Loucy (cell line): ENCODE measurements around the gene CASZ1.

Experiments used
- H2AFZ ChIP-seq: fragments of 200-600 bp; sonication (generic); 2 replicates; pipeline ENCODE4 v1.6.0; 2016; ENCODE audit warnings: antibody characterized with exemption, mild to moderate bottlenecking, low read length, moderate library complexity
- H3F3A ChIP-seq: fragments of 200-600 bp; 2 replicates; pipeline ENCODE4 v1.6.0; 2016; ENCODE audit warnings: antibody characterized with exemption, low read depth, mild to moderate bottlenecking
- H3K27me3 ChIP-seq: fragments of 200-600 bp; sonication (generic); 2 replicates; pipeline ENCODE4 v1.6.1; 2014; ENCODE audit warnings: low read length, mild to moderate bottlenecking; ENCODE audit not compliant: insufficient read depth, poor library complexity, severe bottlenecking
- H3K36me3 ChIP-seq: fragments of 200-600 bp; sonication (generic); 2 replicates; pipeline ENCODE4 v1.6.1; 2016; ENCODE audit warnings: low read length; ENCODE audit not compliant: insufficient read depth
- H3K4me1 ChIP-seq: fragments of 200-600 bp; sonication (generic); 2 replicates; pipeline ENCODE4 v1.5.1; 2014; ENCODE audit warnings: low read length, mild to moderate bottlenecking; ENCODE audit not compliant: insufficient read depth, poor library complexity, severe bottlenecking
- H3K4me2 ChIP-seq: fragments of 200-600 bp; sonication (generic); 2 replicates; pipeline ENCODE4 v1.6.0; 2014; ENCODE audit warnings: antibody characterized with exemption, low read length, low read depth, mild to moderate bottlenecking; ENCODE audit not compliant: poor library complexity, severe bottlenecking
- H3K4me3 ChIP-seq: fragments of 200-600 bp; sonication (generic); 2 replicates; pipeline ENCODE4 v1.5.1; 2014; ENCODE audit warnings: low read length, mild to moderate bottlenecking, mixed read lengths; ENCODE audit not compliant: poor library complexity, severe bottlenecking
- H3K79me2 ChIP-seq: fragments of 200-600 bp; sonication (generic); 2 replicates; pipeline ENCODE4 v1.6.1; 2014; ENCODE audit warnings: low read length; ENCODE audit not compliant: insufficient read depth
- H3K9ac ChIP-seq: fragments of 200-600 bp; sonication (generic); 2 replicates; pipeline ENCODE4 v1.6.0; 2014; ENCODE audit warnings: mild to moderate bottlenecking, low read depth, low read length, moderate library complexity; ENCODE audit not compliant: poor library complexity, severe bottlenecking
- H3K9me2 ChIP-seq: fragments of 200-600 bp; sonication (generic); replicated peaks from 2 replicates; pipeline ENCODE4 v1.6.1; 2016; ENCODE audit warnings: low read depth, low read length, mixed read lengths
- H3K9me3 ChIP-seq: fragments of 200-600 bp; sonication (generic); 2 replicates; pipeline ENCODE4 v1.6.1; 2014; ENCODE audit warnings: mild to moderate bottlenecking, antibody characterized with exemption, low read length, low read depth; ENCODE audit not compliant: insufficient read depth
- H4K20me1 ChIP-seq: fragments of 200-600 bp; sonication (generic); 2 replicates; pipeline ENCODE4 v1.6.0; 2014; ENCODE audit warnings: antibody characterized with exemption, low read length, mild to moderate bottlenecking; ENCODE audit not compliant: insufficient read depth, poor library complexity, severe bottlenecking
- EZH2phosphoT487 ChIP-seq: fragments of 200-600 bp; IDR thresholded peaks from 2 replicates; pipeline ENCODE4 v1.6.1; 2018; ENCODE audit warnings: antibody characterized with exemption, mild to moderate bottlenecking, moderate library complexity, borderline replicate concordance
- TF ChIP-seq, protein P1 (sequence below): fragments of 200-600 bp; sonication (generic); conservative IDR thresholded peaks from 2 replicates; pipeline ENCODE4 v1.5.1; 2014; ENCODE audit warnings: mild to moderate bottlenecking, antibody characterized with exemption, low read length

Gene CASZ1

DNA sequence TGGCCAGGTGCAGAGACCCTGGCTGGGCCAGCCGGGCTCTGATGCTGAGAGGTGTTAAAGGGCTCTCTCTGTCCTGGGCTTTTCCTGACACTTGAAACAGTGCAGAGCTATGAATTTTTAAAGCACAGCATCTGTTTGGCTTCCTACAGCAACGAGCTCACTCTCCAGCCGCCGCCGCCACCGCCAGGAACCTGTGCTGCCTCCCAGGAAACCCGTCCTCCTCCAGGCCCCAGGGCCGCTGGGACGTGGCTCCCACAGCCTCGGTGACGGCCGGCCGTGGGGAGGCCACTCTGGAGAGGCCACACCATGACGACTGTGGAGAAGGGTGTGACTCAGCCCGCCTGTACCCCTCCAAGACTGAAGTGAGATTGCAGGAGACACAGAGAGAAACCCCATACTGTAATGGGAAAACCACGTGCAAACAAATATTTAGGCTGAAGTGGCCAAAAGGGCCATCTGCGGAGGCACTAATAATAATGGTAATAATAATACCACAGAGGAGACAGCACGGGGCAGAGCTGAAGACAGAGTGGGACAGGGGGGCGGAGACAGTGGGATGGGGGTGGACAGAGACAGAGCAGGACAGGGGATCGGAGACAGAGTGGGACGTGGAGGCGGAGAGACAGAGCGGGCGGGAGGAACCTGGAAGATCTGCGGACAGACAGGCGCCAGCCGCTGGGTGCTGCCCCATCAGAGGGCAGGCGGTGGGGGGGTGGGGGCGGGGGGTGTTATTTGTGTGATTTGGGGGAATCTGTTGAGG lies 139.2 kb downstream of the CASZ1 start:
- no peaks in the 10 kb centered on the region for H3K9me3 ChIP-seq
- no peaks in the 10 kb centered on the region for H3K27me3 ChIP-seq
- no peak overlapping the region for H3K4me3 ChIP-seq
- H3K36me3 ChIP-seq: peaks cover 8% of the 10 kb centered on the region; the same call in 1 of the 2 replicates
- H3K4me2 ChIP-seq: no peak overlapping the region
- no peaks in the 10 kb centered on the region for H3K79me2 ChIP-seq
- no peaks in the 10 kb centered on the region for H3K9me2 ChIP-seq
- no peak overlapping the region for H3K9ac ChIP-seq
- TF ChIP-seq EZH2phosphoT487: no peak
- no peaks in the 10 kb centered on the region for H3K4me1 ChIP-seq
- no peaks in the 10 kb centered on the region for H4K20me1 ChIP-seq
- H2AFZ ChIP-seq: no peak overlapping the region
- no peaks in the 10 kb centered on the region for H3F3A ChIP-seq

DNA sequence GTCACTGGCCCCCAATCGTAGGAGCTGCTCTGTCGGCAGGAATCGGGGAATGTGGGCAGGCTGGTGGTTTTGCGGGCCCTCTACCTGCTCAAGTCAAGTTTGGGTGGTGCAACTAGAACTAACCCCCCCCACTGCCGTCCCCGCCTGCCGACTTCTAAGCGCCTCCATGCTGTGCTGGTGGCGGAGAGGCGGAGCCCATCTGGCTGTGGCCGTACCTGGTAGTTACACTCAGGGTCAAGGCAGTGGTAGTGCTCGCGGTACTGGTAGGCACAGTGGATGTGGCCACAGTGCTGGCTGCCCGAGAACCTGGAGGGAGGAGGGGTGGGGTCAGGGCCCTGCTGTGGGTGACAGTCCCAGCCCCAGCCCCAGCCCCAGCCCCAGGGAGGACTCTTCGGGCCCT lies 140.0 kb downstream of the CASZ1 start:
- Histone ChIP-seq H3F3A (no peaks in the 10 kb centered on the region), H3K79me2 (no peaks in the 10 kb centered on the region), H3K9me3 (no peaks in the 10 kb centered on the region), H3K9ac (no peak overlapping the region), H3K4me2 (no peak overlapping the region), H4K20me1 (no peaks in the 10 kb centered on the region), H3K4me3 (no peak overlapping the region), H3K4me1 (no peaks in the 10 kb centered on the region), H2AFZ (no peak overlapping the region), H3K36me3 (peaks cover 8% of the 10 kb centered on the region; the same call in 1 of the 2 replicates), H3K9me2 (no peaks in the 10 kb centered on the region), H3K27me3 (no peaks in the 10 kb centered on the region)
- TF ChIP-seq, protein P1, sequence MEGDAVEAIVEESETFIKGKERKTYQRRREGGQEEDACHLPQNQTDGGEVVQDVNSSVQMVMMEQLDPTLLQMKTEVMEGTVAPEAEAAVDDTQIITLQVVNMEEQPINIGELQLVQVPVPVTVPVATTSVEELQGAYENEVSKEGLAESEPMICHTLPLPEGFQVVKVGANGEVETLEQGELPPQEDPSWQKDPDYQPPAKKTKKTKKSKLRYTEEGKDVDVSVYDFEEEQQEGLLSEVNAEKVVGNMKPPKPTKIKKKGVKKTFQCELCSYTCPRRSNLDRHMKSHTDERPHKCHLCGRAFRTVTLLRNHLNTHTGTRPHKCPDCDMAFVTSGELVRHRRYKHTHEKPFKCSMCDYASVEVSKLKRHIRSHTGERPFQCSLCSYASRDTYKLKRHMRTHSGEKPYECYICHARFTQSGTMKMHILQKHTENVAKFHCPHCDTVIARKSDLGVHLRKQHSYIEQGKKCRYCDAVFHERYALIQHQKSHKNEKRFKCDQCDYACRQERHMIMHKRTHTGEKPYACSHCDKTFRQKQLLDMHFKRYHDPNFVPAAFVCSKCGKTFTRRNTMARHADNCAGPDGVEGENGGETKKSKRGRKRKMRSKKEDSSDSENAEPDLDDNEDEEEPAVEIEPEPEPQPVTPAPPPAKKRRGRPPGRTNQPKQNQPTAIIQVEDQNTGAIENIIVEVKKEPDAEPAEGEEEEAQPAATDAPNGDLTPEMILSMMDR: no peak
- no peak for TF ChIP-seq EZH2phosphoT487

DNA sequence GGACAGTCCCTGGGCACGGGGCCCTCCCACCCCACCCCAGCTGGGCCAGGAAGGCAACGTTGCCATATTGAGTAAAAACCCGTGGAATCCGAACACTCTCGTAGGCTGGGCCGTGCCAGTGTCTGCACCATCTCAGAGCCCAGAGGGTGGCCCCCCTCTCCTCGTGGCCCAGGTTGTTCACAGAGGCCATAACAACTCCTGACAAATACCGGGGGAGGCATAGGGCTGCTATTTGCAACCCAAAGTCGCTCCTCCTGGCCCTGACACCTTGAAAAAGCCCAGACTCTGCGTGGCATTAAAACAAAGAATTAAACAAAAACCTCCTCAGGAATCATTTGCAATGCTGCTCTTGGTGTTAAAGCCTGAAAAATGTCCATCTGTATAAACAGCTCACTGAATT lies 141.4 kb downstream of the CASZ1 start:
- TF ChIP-seq EZH2phosphoT487: no peak
- TF ChIP-seq, protein P1: no peak
- Histone ChIP-seq H3K4me1 (no peaks in the 10 kb centered on the region), H3K9me3 (no peaks in the 10 kb centered on the region), H3K9me2 (no peaks in the 10 kb centered on the region), H3K9ac (no peak overlapping the region), H3K4me2 (no peak overlapping the region), H3K36me3 (peaks cover 8% of the 10 kb centered on the region; the same call in 1 of the 2 replicates), H4K20me1 (no peaks in the 10 kb centered on the region), H3K27me3 (no peaks in the 10 kb centered on the region), H2AFZ (no peak overlapping the region), H3F3A (no peaks in the 10 kb centered on the region), H3K4me3 (no peak overlapping the region), H3K79me2 (no peaks in the 10 kb centered on the region)
